HL-60/S4 treated with phorbol 12-myristate 13-acetate at 8.2 ng/mL for 4 days and 3 days (cell line): ENCODE measurements around the gene GPATCH4.
"Not testable (repeated sequence)": the region's sequence is repeated elsewhere in the genome, so short reads cannot be mapped to it uniquely, and the experiment has no call there.

Experiments
- in situ Hi-C: fragments of 300-500 bp; cut with MboI; formaldehyde crosslinking; loops from 2 replicates; pipeline ENCODE4 v1.15.0; 2022; ENCODE audit warnings: low sequenced_read_pairs

Gene GPATCH4

GRCh38 chr1:156627313-156627880, 26.1 kb upstream of the GPATCH4 start:
- in situ Hi-C loops, result no loop called here

GRCh38 chr1:156626079-156626438, 24.8 kb upstream of the GPATCH4 start:
- in situ Hi-C loops, result no loop called here

- in situ Hi-C loops, result no loop called here
Measured at GRCh38 chr1:156625436-156626078, 24.3 kb upstream of the GPATCH4 start.

GRCh38 chr1:156624814-156625435, 23.6 kb upstream of the GPATCH4 start:
- in situ Hi-C loops, result no loop called here

- in situ Hi-C loops, result no loop called here
Measured at GRCh38 chr1:156623946-156624813, 22.9 kb upstream of the GPATCH4 start.

- in situ Hi-C loops, result no loop called here
Measured at GRCh38 chr1:156622581-156623297, 21.5 kb upstream of the GPATCH4 start.

- in situ Hi-C loops, result no loop called here
Measured at GRCh38 chr1:156619582-156619955, 18.3 kb upstream of the GPATCH4 start.

GRCh38 chr1:156618853-156619581, 17.7 kb upstream of the GPATCH4 start, which contains the start of gene HAPLN2:
TSS of gene HAPLN2 (plus strand) at chr1:156619415. CDS start at chr1:156623491, 4,076 bp downstream.
- in situ Hi-C loops, result no loop called here

- in situ Hi-C loops, result no loop called here
Measured at GRCh38 chr1:156616463-156616862, 15.2 kb upstream of the GPATCH4 start.

- in situ Hi-C loops, result no loop called here
Measured at GRCh38 chr1:156615946-156616345, 14.7 kb upstream of the GPATCH4 start.

- in situ Hi-C loops, result no loop called here
Measured at GRCh38 chr1:156612666-156613065, 11.4 kb upstream of the GPATCH4 start.

GRCh38 chr1:156610072-156610471, 8.8 kb upstream of the GPATCH4 start:
- in situ Hi-C loops, result not testable (repeated sequence)

GRCh38 chr1:156608981-156609380, 7.7 kb upstream of the GPATCH4 start:
- in situ Hi-C loops, result loop anchor here (10.0 kb wide), 1 partner anchor 154 kb away; no protein-coding TSS in a partner anchor

GRCh38 chr1:156608036-156608674, 6.9 kb upstream of the GPATCH4 start:
- in situ Hi-C loops, result loop anchor here (10.0 kb wide), 1 partner anchor 153 kb away; no protein-coding TSS in a partner anchor

- in situ Hi-C loops, result loop anchor here (10.0 kb wide), 1 partner anchor 153 kb away; no protein-coding TSS in a partner anchor
Measured at GRCh38 chr1:156607344-156607743, 6.1 kb upstream of the GPATCH4 start.

GRCh38 chr1:156602557-156602993, 1.3 kb upstream of the GPATCH4 start:
- in situ Hi-C loops, result loop anchor here (10.0 kb wide), 1 partner anchor 148 kb away; no protein-coding TSS in a partner anchor

- in situ Hi-C loops, result loop anchor here (10.0 kb wide), 1 partner anchor 147 kb away; no protein-coding TSS in a partner anchor
Measured at GRCh38 chr1:156601892-156602291, 613 bp upstream of the GPATCH4 start.

- in situ Hi-C loops, result loop anchor here (10.0 kb wide), 1 partner anchor 146 kb away; no protein-coding TSS in a partner anchor
Measured at GRCh38 chr1:156600733-156601121, 552 bp downstream of the GPATCH4 start.

GRCh38 chr1:156599811-156600210, 1.5 kb downstream of the GPATCH4 start:
- in situ Hi-C loops, result loop anchor here (10.0 kb wide), 1 partner anchor 145 kb away; no protein-coding TSS in a partner anchor
